ENCODE measurements around the gene KLHDC8A. TPM values are rescaled to one million over a fixed set of nuclear protein-coding genes. Genes with fewer than 3 reads are reported as not detected.

The KLHDC8A gene
- total RNA-seq, 3 donors from 2014 or later = 0.17 to 1.8 (median 0.78) TPM

GRCh38 chr1:205374210-205375078 lies 17.7 kb upstream of the KLHDC8A start:
- ATAC-seq (no peak), DNase-seq (no peak)
- intact Hi-C loops (cut with DNase I, micrococcal nuclease) = no loop called here
- Histone ChIP-seq H3K9me3 (no peaks in the 10 kb centered on the region), H3K4me1 (ENCODE audit: low read depth) (no peaks in the 10 kb centered on the region), H3K36me3 (ENCODE audit: low read depth) (no peaks in the 10 kb centered on the region), H3K4me3 (no peak overlapping the region)
- no peak for TF ChIP-seq CTCF (IDR thresholded peaks at IDR 0.05)

- Histone ChIP-seq H3K36me3 (ENCODE audit: low read depth) (no peaks in the 10 kb centered on the region), H3K4me3 (no peak overlapping the region), H3K9me3 (no peaks in the 10 kb centered on the region), H3K4me1 (ENCODE audit: low read depth) (no peaks in the 10 kb centered on the region)
- TF ChIP-seq CTCF (IDR thresholded peaks at IDR 0.05) = no peak
- intact Hi-C loops (cut with DNase I, micrococcal nuclease) = no loop called here
- ATAC-seq = no peak
- DNase-seq = no peak
Measured at GRCh38 chr1:205373798-205374175, 17.1 kb upstream of the KLHDC8A start.

- no peaks in the 10 kb centered on the region for H3K4me1 ChIP-seq (ENCODE audit: low read depth)
- intact Hi-C loops (cut with DNase I, micrococcal nuclease) = no loop called here
Measured at GRCh38 chr1:205373022-205373797, 16.5 kb upstream of the KLHDC8A start.

GRCh38 chr1:205371871-205372660 lies 15.3 kb upstream of the KLHDC8A start:
- no peaks in the 10 kb centered on the region for H3K4me1 ChIP-seq (ENCODE audit: low read depth)
- H3K4me3 ChIP-seq = no peak overlapping the region
- intact Hi-C loops (cut with DNase I, micrococcal nuclease) = no loop called here
- no peaks in the 10 kb centered on the region for H3K9me3 ChIP-seq
- TF ChIP-seq CTCF (IDR thresholded peaks at IDR 0.05) = no peak
- DNase-seq = no peak
- H3K36me3 ChIP-seq (ENCODE audit: low read depth) = no peaks in the 10 kb centered on the region
- ATAC-seq = no peak

More at GRCh38 chr1:205373022-205373797, 16.5 kb upstream of the KLHDC8A start:
- ATAC-seq (no peak), DNase-seq (no peak)
- no peak for TF ChIP-seq CTCF (IDR thresholded peaks at IDR 0.05)
- no peak overlapping the region for H3K4me3 ChIP-seq
- no peaks in the 10 kb centered on the region for H3K9me3 ChIP-seq
- H3K36me3 ChIP-seq (ENCODE audit: low read depth) = no peaks in the 10 kb centered on the region

- DNase-seq = peak in 1 of 3 donors; percentile 35
- no peak for TF ChIP-seq CTCF (IDR thresholded peaks at IDR 0.05)
- intact Hi-C loops (cut with DNase I, micrococcal nuclease) = no loop called here
- Histone ChIP-seq H3K4me1 (ENCODE audit: low read depth) (no peaks in the 10 kb centered on the region), H3K4me3 (no peak overlapping the region), H3K9me3 (no peaks in the 10 kb centered on the region), H3K36me3 (ENCODE audit: low read depth) (no peaks in the 10 kb centered on the region)
- ATAC-seq = peak; percentile 37
Measured at GRCh38 chr1:205370780-205371179, 14.1 kb upstream of the KLHDC8A start.
